ENCODE results near the gene SPTBN4. TPM values are rescaled to one million over a fixed set of nuclear protein-coding genes. Genes with fewer than 3 reads are reported as not detected.

The SPTBN4 gene
- total and polyA plus RNA-seq, 10 of the 15 experiments (the other 5 are each of a cell fraction or from before 2014, with no cell fraction given) = 0.04 to 1.1 (median 0.34) TPM; not detected in 1

DNA sequence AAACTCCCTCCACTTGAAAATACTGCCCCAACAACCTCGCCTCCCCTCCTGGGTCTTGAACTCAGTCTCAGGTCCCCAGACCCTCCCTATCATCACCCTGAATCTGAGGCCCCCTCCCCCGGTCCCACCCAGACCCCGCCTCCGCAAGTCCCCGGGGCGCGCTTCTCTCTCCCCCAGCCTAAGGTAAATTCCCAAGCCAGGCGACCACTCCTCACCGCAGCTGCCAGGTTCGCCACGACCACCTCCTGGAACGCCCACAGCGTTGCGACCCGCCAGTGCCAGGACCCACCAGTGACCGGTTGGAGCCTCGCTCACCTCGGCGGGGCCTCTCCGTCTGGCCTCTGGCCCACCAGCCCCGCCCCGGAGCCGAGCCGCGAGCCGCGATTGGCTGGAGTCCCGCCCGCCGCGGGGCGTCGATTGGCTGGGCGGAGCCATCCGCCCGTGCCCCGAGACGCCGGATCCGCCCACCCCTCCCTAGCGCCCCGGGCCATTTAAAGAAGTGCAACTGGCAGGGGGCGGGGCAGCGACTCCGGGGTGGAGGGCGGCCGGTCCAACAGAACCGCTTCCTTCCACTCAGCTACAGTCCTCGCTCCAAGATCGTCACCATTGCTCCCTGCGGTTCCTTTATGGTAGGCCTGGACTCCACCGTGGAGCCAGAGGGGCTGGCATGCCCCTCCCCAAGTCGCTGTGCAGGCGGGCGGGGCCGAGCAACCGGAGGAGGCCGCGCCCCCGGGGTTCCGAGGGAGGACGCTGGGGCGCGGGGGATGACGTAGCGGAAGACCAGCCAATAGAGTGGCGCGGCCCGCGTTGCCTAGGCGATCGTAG lies 22.6 kb upstream of the SPTBN4 start, which contains the start of gene SERTAD3 (continued):
- TF ChIP-seq PRDM15 (CRISPR knock-in tag; IDR thresholded peaks at IDR 0.05) = no peak
- TF ChIP-seq KDM1A (IDR thresholded peaks at IDR 0.05; ENCODE audit: borderline replicate concordance) = no peak
- no peak for TF ChIP-seq RCOR1 (conservative IDR thresholded peaks at IDR 0.05; ENCODE audit: low read depth, low read length)
- no peak for TF ChIP-seq MYC (IDR thresholded peaks at IDR 0.05; ENCODE audit: insufficient read depth, insufficient read length, insufficient replicate concordance, low read length, severe bottlenecking)
- TF ChIP-seq NFYB (IDR thresholded peaks at IDR 0.05; ENCODE audit: insufficient read depth, low read depth, low read length) = peak; percentile 76
- TF ChIP-seq RBBP5 (conservative IDR thresholded peaks at IDR 0.05) = no peak
- TF ChIP-seq ELK1 (IDR thresholded peaks at IDR 0.05; ENCODE audit: low read depth, low read length) = peak; percentile 23; the same call in 1 of the 2 replicates
- peak in 1 of 2 experiments; percentile 55; a peak in 1 of 3 replicates for TF ChIP-seq EGR1 (IDR thresholded peaks at IDR 0.05; ENCODE audit: borderline replicate concordance in 1 of 2, low read depth in 2 of 2, low read length in 2 of 2)
- TF ChIP-seq MTA2 (IDR thresholded peaks at IDR 0.05; ENCODE audit: low read depth) = 0 out of 2 replicates have a peak, but pooled peaks have one; percentile 18
- peak; percentile 69 for TF ChIP-seq NR2F1 (conservative IDR thresholded peaks at IDR 0.05)
- TF ChIP-seq HDAC6 (IDR thresholded peaks at IDR 0.05; ENCODE audit: unreplicated experiment) = no peak
- TF ChIP-seq, protein P1, sequence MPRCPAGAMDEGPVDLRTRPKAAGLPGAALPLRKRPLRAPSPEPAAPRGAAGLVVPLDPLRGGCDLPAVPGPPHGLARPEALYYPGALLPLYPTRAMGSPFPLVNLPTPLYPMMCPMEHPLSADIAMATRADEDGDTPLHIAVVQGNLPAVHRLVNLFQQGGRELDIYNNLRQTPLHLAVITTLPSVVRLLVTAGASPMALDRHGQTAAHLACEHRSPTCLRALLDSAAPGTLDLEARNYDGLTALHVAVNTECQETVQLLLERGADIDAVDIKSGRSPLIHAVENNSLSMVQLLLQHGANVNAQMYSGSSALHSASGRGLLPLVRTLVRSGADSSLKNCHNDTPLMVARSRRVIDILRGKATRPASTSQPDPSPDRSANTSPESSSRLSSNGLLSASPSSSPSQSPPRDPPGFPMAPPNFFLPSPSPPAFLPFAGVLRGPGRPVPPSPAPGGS (IDR thresholded peaks at IDR 0.05; ENCODE audit: borderline replicate concordance, insufficient read depth, low read depth, low read length, poor library complexity, severe bottlenecking) = no peak
- TF ChIP-seq IKZF2 (IDR thresholded peaks at IDR 0.05) = no peak; a peak in 1 of 4 replicates
- TF ChIP-seq YY1 (IDR thresholded peaks at IDR 0.05; ENCODE audit: low read depth, low read length) = no peak; the same call in 1 of the 2 replicates
- TF ChIP-seq CTCF (IDR thresholded peaks at IDR 0.05 in 2 of 3, conservative IDR thresholded peaks at IDR 0.05 in 1 of 3; ENCODE audit: control insufficient read depth in 2 of 3, extremely low read depth in 1 of 3, insufficient read depth in 1 of 3, low read depth in 3 of 3, low read length in 3 of 3) = no peak
- TF ChIP-seq ESRRA (IDR thresholded peaks at IDR 0.05; ENCODE audit: low read length) = no peak
- peak; percentile 57 for TF ChIP-seq DPF2 (IDR thresholded peaks at IDR 0.05)
